HG03108 (cell line): ENCODE data around the gene IER3IP1.
"Not testable (repeated sequence)": the region's sequence is repeated elsewhere in the genome, so short reads cannot be mapped to it uniquely, and the experiment has no call there.

Experiments used
- ATAC-seq: cut with Tn5 transposase; IDR thresholded peaks from one replicate; pipeline ENCODE4 v1.9.1; 2021; ENCODE audit warnings: moderate library complexity; ENCODE audit not compliant: unreplicated experiment

Gene IER3IP1

DNA sequence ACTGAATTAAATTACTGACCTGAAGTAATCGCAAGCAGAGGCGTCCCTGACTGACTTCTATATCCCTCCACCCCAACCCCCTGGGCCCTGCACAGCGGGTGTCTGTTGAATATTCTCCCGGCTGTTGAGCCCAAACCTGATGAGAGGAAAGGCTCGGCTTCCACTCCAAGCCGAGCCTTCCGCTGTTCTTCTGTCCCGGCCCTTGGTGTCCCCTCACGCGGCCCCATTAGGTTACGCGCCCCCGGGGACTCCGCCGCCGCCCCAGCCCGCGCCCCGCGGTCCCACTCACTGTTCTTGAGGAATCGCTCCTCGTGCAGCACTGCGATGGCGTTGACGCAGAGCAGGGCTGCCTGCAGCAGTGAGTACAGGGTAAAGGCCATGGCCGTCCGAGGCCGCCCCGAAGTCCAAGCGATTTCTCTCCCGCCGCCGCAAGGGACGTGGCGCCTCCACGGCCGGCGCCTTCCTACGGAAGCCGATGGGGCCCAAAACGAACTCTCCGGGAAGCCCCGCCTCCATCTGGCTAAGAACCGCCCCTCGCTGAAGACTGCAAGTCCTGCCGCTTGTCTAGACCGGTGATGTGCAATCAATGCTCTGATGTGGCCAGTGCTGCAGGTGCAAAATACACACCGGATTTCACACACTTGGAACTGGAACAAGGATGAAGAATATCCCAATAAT is at the start of gene IER3IP1:
IER3IP1 (minus strand) TSS at position 467 of the 678 bp plus-strand sequence; CDS start at position 380, 87 bp downstream.
- ATAC-seq, result peak; percentile 85

DNA sequence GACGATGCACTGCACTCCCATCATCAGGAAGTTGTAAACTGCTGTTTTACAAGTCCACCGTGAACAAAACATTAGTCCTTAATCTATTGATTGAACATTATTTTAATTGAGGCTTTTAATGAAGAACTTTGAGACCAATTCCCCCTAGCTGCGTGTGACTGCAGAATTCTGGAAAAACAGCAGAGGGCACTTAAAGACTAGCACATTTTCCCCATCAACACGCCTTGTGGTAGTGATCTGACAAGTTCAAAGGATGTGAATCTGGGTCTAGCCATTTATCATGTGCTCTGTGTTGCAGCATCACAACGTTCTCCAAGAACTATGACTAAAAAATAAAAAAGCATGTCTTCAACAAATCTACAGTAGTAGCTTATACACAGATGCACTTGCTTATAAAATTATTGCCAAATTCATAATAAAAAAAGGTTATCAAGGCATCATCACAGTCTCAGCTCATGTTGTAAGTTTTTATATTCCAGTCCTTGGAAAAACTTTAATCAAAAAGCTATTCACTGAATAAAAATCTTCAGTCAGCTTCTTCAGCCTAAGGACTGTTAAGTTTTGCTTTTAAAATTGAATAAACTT is 39.5 kb upstream of the IER3IP1 start:
- no peak for ATAC-seq

- no peak for ATAC-seq
Observed at GRCh38 chr18:47209171-47209570, 33.0 kb upstream of the IER3IP1 start.

DNA sequence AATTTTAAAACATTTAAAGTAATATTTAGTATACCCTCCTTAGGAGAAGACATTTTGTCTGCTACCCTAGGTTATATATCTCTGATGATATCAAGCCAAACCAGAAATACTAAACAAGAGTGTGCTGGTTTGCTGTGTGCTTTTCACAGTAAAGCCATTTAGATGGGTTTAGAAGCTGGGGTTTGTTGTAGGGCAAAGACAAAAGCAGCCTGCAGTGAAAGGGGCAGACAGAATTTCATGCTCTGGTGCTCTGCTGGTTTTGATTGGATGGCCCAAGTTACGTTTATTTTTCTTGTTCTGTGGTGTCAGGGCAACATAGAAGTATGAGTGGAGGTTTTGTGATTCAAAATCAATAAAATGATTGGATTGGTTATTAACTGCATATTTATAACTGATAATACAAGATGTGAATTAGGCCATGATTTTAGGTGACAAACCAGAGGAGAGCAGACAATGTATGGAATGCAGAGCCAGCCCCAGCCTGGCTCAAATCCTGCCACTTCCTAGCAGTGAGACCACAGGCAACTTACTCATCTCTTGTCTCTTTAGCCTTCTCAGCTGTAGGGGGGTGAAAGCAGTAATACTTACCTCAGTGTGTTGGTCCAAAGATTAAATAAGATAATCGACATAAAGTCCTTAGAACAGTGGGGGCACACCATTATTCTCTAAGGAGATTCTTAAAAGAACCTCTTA is 30.9 kb upstream of the IER3IP1 start:
- no peak for ATAC-seq

DNA sequence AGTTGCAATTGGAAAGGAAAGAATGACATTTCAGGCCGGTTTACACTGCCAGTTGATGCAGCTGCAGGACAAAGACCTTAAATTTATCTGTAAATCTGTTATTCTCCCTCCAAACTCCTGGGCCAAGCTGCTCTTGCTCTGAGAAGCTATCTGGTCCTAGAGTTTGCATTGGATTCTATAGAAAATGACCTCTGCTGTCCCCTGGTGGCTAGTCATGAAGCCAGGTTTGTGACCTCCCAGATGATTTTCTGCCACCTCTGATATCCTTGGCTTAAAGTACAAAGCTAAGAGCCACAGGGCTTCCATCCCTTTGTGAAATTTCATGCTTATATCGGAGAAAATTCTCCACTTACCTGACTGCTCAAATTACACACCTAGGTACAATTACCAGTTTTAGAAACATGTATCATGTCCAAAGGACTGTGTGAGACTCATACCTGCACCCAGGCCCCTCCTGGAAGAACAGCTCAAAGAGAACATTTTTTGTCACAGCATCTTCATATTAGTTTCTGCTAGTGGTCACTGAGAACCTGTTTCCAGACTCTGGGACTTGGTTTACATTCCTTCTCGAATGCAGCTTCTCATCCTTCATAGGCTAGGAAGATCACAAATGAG is 28.9 kb upstream of the IER3IP1 start:
- ATAC-seq, result no peak

DNA sequence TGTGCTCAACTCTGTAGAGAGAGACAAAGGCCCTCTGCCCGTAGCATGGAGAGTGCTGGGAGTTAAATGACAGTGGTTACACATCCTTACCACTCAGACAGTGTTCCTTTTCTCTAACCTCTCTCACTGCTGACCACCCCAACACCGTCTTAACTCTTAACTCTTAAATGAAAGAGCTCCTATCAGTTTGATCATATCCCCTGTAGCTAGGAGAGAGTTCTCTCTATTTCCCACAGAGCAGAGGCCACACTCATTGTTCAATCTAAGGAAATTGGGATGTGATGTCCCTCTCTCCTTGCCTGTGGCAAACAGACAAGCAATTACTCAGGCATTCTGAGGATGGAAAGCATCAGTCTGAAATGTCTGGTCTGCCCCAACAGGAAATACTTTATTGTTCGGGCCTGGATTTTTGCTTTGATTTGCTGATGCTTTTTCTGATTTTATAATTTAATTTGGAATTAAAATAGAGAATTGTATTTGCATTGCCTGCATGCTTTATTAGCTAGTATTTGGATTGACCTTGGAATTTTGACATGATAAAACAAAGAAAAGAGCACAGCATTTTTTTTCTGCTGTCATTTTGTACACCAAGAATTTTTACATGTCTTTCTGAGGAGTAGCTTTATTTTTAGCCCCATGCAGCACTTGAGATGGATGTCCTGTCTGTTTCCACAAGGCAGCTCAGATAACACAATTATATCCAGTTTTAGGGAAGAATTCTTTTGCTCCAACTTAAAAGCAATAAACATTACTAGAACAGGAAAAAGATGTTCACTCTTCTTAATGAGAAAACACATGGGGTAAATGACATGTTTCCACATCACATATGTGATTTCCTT is 27.7 kb upstream of the IER3IP1 start:
- no peak for ATAC-seq

DNA sequence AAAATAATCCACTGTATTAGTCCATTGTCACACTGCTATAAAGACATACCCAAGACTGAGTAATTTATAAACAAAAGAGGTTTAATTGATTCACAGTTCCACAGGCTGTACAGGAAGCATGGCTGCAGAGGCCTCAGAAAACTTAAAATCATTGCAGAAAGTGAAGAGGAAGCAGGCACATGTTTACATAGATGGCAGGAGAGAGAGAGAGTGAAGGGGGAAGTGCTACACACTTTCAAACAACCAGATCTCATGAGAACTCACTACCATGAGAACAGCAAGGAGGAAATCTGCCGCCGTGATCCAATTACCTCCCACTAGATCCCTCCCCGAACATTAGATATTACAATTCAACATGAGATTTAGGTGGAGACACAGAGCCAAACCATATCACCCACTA is 19.8 kb upstream of the IER3IP1 start:
- ATAC-seq, result not testable (repeated sequence)

DNA sequence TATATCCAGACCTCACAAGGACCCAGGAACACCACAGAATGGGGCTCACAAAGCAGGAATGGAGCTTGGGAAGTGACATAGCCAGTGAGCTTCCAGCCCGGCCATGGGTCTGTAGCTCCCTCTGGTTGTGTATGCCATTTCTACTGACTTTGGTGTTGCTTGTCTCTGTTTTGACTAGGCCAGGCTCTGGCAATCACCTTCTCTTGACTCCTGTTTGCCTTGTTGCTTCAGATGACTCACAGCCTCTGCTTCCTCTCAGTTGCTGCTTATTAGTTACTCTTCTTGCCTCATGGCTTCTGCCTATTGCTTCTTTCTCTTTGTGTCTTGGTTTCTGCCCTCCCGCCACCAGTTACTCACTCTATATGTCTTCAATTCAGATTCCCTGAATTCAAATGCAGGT is 15.8 kb upstream of the IER3IP1 start:
- ATAC-seq, result no peak

GRCh38 chr18:47187721-47188120 is 11.6 kb upstream of the IER3IP1 start:
- no peak for ATAC-seq

DNA sequence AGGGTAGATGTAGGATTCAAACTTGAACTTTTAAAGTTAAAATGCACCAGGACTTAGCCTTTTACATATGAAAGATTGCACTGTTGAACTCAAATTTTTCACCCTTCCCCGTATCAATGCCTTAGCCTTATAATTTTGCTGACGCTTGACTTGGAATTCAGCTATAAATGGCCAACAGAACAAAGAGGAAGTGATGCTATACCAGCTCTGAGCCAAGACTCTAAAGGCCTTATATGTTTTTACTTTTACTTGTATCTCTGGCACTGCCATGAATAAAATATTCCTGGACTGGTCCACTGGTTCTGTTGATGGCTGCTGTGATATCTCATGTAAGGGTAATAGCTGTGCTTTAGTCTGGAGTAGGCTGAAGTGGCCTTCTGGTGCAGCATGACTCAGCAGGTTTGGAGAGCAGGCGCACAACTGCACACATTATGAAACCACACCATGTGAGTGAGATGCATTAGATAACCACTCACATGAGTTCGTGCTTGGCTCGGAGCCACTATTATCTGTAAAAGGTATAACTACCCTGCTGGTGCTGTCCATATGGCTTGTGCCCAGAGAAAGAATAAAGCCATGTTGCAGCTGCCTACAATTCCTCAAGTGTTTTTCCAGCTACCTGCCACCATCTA is 8.4 kb upstream of the IER3IP1 start:
- ATAC-seq, result no peak

DNA sequence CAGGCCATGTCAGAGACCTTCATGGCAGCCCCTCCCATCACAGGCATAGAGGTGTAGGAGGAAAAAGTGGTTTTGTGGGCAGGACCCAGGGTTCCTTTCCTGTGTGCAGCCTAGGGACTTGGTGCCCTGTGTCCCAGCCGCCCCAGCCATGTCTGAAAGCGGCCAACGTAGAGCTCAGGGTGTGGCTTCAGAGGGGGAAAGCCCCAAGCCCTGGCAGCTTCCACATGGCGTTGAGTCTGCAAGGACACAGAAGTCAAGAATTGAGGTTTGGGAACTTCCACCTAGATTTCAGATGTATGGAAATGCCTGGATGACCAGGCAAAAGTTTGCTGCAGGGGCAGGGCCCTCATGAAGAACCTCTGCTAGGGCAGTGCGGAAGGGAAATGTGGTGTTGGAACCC is 6.0 kb upstream of the IER3IP1 start:
- ATAC-seq, result not testable (repeated sequence)

- ATAC-seq, result no peak
Observed at GRCh38 chr18:47180765-47181164, 4.6 kb upstream of the IER3IP1 start.

- ATAC-seq, result no peak
Observed at GRCh38 chr18:47179520-47179919, 3.4 kb upstream of the IER3IP1 start.

GRCh38 chr18:47175283-47175897 is 774 bp downstream of the IER3IP1 start:
- ATAC-seq, result no peak

DNA sequence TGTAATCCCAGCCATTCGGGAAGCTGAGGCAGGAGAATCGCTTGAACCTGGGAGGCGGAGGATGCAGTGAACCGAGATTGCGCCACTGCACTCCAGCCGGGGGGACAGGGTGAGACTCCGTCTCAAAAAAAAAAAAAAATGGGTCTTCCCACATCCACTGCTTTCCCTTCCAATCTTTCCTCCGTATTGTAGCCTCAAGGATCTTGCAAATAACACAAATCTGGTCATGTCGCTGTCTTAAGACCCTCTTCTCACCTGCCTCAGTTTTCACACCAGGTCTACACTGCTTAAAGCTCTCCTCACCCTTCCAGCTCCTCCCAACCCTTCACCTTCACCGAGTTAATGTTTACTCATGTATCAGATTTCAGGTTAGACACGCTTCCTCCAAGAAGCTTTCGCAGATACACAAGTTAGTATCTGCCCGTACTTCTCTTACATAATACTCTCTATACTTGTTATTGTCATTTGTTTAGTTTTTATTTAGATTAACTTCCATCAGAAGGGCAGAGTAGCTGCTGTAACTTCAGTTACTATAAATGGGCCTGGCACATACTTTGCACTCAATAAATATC is 1.5 kb downstream of the IER3IP1 start:
- ATAC-seq, result no peak

DNA sequence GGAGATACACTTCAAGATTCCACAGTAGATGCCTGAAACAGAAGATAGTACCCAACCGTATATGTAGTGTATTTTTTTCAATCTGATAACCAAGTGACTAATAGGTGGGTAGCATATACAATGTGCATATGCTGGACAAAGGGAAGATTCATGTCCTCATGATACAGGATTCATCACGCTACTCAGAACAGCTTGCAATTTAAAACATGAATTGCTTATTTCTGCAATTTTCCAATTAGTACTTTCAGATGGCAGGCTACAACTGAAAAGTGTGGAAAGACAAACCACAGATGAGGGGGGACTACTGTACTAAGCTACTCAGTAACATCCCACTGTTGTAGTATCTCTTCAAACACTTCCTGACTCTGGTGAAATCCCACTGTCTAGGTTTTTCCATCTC is 3.7 kb downstream of the IER3IP1 start:
- no peak for ATAC-seq

GRCh38 chr18:47168913-47169312 is 7.3 kb downstream of the IER3IP1 start:
- ATAC-seq, result no peak

- no peak for ATAC-seq
Observed at GRCh38 chr18:47168509-47168908, 7.7 kb downstream of the IER3IP1 start.

GRCh38 chr18:47166294-47166693 is 9.9 kb downstream of the IER3IP1 start:
- ATAC-seq, result no peak

DNA sequence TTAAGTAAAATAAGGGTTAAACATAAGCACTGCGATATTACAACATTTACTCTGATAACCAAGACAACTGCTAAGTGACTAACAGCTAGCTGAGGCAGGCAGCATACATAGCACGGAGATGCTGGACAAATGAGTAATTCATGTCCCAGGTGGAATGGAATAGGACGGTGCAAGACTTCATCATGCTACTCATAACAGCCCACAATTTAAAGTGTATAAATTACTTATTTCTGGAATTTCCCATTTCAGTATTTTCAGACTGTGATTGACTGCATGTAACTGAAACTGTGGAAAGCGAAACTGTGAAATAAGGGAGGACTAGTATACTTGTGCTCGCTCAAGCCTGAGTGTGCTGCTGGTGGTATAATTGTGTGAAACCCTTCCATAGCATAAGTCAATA is 12.9 kb downstream of the IER3IP1 start:
- peak; percentile 53 for ATAC-seq
